ENCODE measurements around the gene STXBP2.
A peak's percentile ranks its signal among the peaks of the same experiment; 100 is the strongest.

STXBP2 gene

DNA sequence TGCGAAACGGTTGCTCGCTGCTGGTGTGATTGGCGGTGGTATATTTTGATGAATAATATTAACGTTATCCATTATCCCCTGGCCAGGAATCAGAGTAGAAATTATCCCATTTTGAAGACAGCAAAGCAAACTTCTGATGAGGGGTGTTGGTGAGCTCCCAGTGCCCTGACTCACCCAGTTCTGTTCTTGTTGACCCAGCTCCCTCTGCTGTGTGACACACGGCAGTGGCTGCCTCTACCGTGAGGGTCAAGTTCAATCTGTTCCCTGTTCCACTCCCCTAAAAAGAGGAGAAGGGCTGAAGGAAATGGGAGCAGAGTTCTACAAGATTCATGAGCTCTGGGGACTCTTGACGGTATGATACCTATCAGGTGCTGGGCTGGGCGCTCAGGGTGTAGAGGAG, 39.2 kb upstream of the STXBP2 start:
- Mint-ChIP-seq H3K27ac (no peak overlapping the region), H3K4me1 (peaks cover 5% of the 10 kb centered on the region), H3K4me3 (peak overlapping the region; percentile 42), H3K27me3 (ENCODE audit: low read depth, poor library complexity) (peaks cover 58% of the 10 kb centered on the region), H3K9me3 (no peaks in the 10 kb centered on the region), H3K36me3 (ENCODE audit: low read depth) (no peaks in the 10 kb centered on the region)
- TF ChIP-seq CTCF (IDR thresholded peaks at IDR 0.05): no peak
- no peak for DNase-seq

DNA sequence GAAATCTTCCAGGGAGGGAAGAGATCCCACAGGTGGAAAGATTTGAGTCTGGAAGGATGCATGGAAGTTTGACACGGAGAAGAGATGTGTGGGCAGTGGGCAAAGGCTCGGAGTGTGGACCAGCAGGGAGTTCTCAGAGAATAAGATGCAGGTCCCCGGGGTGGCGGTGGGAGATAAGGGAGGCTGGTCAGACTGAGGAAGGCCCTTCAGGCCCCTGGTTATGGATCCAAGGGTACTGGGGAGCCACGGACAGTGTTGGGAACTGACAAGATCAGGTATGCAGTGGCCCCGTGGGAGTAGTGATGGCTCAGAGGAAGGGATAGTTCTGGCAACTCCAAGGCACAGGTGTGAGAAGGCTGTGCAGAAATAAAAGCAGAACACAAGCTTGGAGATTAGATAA, 38.7 kb upstream of the STXBP2 start:
- H3K4me1 Mint-ChIP-seq: peaks cover 5% of the 10 kb centered on the region
- no peak overlapping the region for H3K27ac Mint-ChIP-seq
- TF ChIP-seq CTCF (IDR thresholded peaks at IDR 0.05): no peak
- no peaks in the 10 kb centered on the region for H3K36me3 Mint-ChIP-seq (ENCODE audit: low read depth)
- H3K27me3 Mint-ChIP-seq (ENCODE audit: low read depth, poor library complexity): peaks cover 53% of the 10 kb centered on the region
- no peak for DNase-seq
- no peak overlapping the region for H3K4me3 Mint-ChIP-seq
- no peaks in the 10 kb centered on the region for H3K9me3 Mint-ChIP-seq

DNA sequence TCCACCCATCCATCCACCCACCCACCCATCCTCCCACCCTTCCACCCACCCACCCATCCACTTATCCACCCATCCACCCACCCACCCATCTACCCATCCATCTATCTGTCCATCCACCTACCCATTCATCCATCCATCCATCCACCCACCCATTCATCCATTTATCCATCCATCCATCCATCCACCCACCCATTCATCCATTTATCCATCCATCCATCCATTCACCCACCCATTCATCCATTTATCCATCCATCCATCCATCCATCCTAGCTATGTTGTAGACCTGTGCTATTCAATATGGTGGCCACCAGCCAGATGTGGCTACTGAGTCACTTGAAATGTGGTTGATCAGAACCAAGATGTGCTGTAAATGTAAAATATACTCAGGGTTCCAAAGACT, 36.2 kb upstream of the STXBP2 start:
- Mint-ChIP-seq H3K27ac (no peak overlapping the region), H3K4me3 (no peak overlapping the region)
- TF ChIP-seq CTCF (IDR thresholded peaks at IDR 0.05): no peak

GRCh38 chr19:7602240-7602934, 34.5 kb upstream of the STXBP2 start:
- no peaks in the 10 kb centered on the region for H3K36me3 Mint-ChIP-seq (ENCODE audit: low read depth)
- no peaks in the 10 kb centered on the region for H3K9me3 Mint-ChIP-seq
- H3K4me1 Mint-ChIP-seq: no peaks in the 10 kb centered on the region
- H3K4me3 Mint-ChIP-seq: no peak overlapping the region
- no peak for TF ChIP-seq CTCF (IDR thresholded peaks at IDR 0.05)
- DNase-seq: no peak
- H3K27ac Mint-ChIP-seq: no peak overlapping the region
- H3K27me3 Mint-ChIP-seq (ENCODE audit: low read depth, poor library complexity): peaks cover 26% of the 10 kb centered on the region

More for the DNA sequence above, 36.2 kb upstream of the STXBP2 start:
- DNase-seq: no peak
- H3K9me3 Mint-ChIP-seq: no peaks in the 10 kb centered on the region
- no peaks in the 10 kb centered on the region for H3K4me1 Mint-ChIP-seq
- H3K36me3 Mint-ChIP-seq (ENCODE audit: low read depth): no peaks in the 10 kb centered on the region
- H3K27me3 Mint-ChIP-seq (ENCODE audit: low read depth, poor library complexity): peaks cover 38% of the 10 kb centered on the region

GRCh38 chr19:7602935-7603497, 33.9 kb upstream of the STXBP2 start:
- no peaks in the 10 kb centered on the region for H3K36me3 Mint-ChIP-seq (ENCODE audit: low read depth)
- TF ChIP-seq CTCF (IDR thresholded peaks at IDR 0.05): no peak
- no peak overlapping the region for H3K27ac Mint-ChIP-seq
- no peaks in the 10 kb centered on the region for H3K4me1 Mint-ChIP-seq
- no peaks in the 10 kb centered on the region for H3K9me3 Mint-ChIP-seq
- no peak for DNase-seq
- H3K4me3 Mint-ChIP-seq: no peak overlapping the region
- H3K27me3 Mint-ChIP-seq (ENCODE audit: low read depth, poor library complexity): peaks cover 20% of the 10 kb centered on the region

DNA sequence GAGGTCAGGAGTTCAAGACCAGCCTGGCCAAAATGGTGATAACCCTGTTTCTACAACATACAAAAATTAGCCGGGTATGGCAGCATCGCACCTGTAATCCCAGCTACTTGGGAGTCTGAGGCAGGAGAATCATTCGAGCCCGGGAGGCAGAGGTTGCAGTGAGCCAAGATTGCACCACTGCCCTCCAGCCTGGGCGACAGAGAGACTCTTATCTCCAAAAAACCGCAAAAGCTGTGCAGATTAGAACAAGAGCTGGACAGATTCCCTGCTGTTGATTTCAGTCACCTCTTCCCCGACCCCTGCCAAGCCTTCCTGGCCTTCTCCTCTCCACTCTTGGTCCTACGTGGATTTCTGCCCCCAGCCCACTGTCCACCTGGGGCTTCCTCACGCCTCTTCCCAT, 33.0 kb upstream of the STXBP2 start:
- no peak for TF ChIP-seq CTCF (IDR thresholded peaks at IDR 0.05)
- no peaks in the 10 kb centered on the region for H3K4me1 Mint-ChIP-seq
- no peak overlapping the region for H3K4me3 Mint-ChIP-seq
- no peaks in the 10 kb centered on the region for H3K9me3 Mint-ChIP-seq
- no peak overlapping the region for H3K27ac Mint-ChIP-seq
- DNase-seq: no peak
- H3K27me3 Mint-ChIP-seq (ENCODE audit: low read depth, poor library complexity): peaks cover 11% of the 10 kb centered on the region
- H3K36me3 Mint-ChIP-seq (ENCODE audit: low read depth): no peaks in the 10 kb centered on the region
